ENCODE data around the gene MRPS11. TPM values are rescaled to one million over a fixed set of nuclear protein-coding genes. Genes with fewer than 3 reads are reported as not detected.

MRPS11 gene
- total and polyA plus RNA-seq, 2 of the 8 experiments (the other 6 are each of a cell fraction or from before 2014, with no cell fraction given): 41.4 to 59.2 TPM

GRCh38 chr15:88430051-88430450, 37.5 kb upstream of the MRPS11 start (continued):
- TF ChIP-seq USF2 (IDR thresholded peaks at IDR 0.05; ENCODE audit: low read length) (no peak), SP4 (IDR thresholded peaks at IDR 0.05; ENCODE audit: low read length) (no peak)

Measured in H1 (cell line).